NCI-H128 (cell line): ENCODE measurements around the gene RIMBP3C.
"Not testable (repeated sequence)": the region's sequence is repeated elsewhere in the genome, so short reads cannot be mapped to it uniquely, and the experiment has no call there.

ENCODE experiments used
- DNase-seq: peaks from one replicate; lab custom pipeline; 2025; ENCODE audit not compliant: unreplicated experiment; lab: John Stamatoyannopoulos, UW

Gene RIMBP3C

DNA sequence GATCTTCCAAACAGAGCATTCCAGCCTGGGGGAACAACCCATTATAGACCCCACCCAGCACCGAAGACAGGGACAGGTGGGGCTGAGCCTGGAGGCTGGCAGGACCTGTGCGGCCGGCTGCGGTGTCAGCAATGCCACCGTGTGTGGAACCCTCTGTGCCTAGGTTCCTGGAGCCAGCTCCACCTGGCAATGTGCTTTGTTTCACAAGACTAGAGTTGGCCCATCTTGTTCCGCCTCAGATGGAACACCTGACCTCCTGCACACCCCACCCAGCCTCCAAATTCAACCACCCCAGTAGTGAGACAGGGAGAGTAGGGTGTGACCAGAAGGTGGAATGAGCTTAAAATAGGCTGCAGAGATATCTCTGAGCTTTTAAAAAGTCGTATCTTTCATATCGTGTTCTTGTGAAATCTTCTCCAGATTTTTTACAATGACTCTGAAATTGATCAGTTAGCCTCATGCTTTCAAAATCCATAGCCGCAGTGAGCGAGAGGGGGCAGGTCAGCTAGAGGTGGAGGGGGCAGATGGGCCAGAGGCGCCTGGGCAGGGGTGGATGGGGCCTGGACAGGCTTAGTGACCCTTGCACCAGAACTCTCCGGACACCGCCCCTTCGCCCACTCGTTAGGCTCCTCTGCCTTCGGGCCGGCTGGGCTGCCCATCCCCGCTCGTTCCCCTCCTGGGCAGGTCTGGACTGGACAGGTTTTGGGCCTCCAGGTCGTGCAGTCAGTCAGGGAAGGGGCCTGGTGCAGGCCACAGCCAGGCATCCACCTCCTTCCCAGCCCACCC, 18.2 kb downstream of the RIMBP3C start:
- not testable (repeated sequence) for DNase-seq

GRCh38 chr22:21531525-21531924, 19.7 kb downstream of the RIMBP3C start:
- DNase-seq = not testable (repeated sequence)

GRCh38 chr22:21526705-21527500, 24.4 kb downstream of the RIMBP3C start:
- DNase-seq = not testable (repeated sequence)

DNA sequence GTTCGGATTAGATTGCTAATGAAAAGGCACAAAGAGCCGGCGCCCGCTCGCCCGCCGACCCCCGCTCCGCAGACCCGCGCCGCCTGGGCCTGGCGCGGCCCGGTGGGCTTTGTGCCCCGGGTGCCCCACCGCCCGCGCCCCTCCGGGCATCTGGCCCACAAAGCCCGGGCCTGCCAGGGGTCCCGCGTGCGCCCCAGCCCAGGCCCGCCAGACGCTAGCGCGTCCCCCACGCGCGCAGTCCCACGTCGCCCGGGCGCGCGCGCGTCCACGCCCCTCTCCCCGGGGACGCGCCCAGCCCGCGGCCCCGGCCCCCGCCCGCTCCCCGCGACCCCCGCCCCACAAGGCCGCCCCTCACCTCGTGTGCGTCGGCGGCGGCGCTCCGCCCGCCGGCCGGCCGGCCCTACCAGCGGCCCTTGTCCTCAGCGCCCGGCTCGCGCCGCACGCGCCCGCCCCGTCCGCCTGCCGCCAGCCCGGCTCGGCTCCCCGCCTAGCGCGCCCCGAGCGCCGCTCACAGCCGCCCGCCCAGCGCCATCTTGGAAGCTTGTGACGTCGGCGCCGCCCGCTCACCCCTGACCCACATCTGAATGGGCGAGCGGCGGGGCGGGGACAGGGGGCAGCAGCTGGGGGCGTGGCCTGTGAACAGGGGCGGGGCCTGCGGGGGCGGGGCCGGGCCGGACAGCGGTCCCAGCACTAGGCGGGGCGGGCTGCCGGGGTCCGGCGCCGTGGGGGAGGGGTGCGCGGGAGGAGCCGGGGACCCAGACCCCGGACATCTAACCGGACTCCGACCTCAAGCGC, 34.1 kb downstream of the RIMBP3C start:
- not testable (repeated sequence) for DNase-seq

- not testable (repeated sequence) for DNase-seq
Measured at GRCh38 chr22:21516522-21516921, 34.7 kb downstream of the RIMBP3C start.

DNA sequence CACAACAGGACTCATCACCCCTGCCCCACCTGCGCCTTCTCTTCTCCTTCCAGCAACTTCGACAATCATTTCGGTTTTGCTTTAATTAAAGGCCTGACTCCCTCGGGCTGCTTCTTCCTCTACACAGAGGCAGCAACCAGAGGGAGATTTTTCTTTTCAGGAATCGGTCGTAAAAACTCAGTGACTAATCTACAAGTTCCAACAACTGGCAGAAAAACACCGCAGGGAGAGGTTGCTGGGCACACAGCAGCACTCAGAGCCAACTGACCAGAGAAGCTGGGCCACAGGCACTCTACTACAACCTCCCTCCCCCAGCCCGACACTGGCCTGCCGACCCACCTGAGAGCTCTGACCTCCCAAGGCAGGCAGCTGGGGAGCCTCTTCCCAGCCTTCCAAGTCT, 36.0 kb downstream of the RIMBP3C start:
- DNase-seq = not testable (repeated sequence)

DNA sequence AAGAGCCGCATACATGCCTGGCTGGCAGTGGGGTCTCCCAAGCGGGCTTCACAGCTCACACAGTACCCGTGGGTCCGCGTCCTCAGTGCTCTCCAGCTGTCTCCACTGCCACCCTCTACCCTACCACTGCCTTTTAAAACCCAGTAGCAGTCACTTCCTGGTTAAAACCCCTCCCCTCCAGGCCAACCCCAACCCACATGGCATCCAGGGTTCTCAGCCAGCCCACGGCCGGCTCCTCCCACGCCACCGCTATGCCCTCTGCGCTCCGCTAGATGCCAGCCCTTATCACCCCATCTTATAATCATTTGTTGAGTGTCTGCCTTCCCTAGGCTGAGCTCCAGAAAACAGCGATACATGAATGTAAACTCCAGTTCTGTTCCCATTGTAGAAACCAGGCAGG, 37.1 kb downstream of the RIMBP3C start:
- DNase-seq = not testable (repeated sequence)

GRCh38 chr22:21512022-21512421, 39.2 kb downstream of the RIMBP3C start:
- DNase-seq = not testable (repeated sequence)

GRCh38 chr22:21510397-21510796, 40.9 kb downstream of the RIMBP3C start:
- DNase-seq = not testable (repeated sequence)

- DNase-seq = not testable (repeated sequence)
Measured at GRCh38 chr22:21499623-21500506, 51.4 kb downstream of the RIMBP3C start.

- DNase-seq = not testable (repeated sequence)
Measured at GRCh38 chr22:21498489-21498888, 52.8 kb downstream of the RIMBP3C start.

- DNase-seq = not testable (repeated sequence)
Measured at GRCh38 chr22:21497984-21498383, 53.3 kb downstream of the RIMBP3C start.
